ENCODE measurements around the gene PSPH. TPM values are rescaled to one million over a fixed set of nuclear protein-coding genes. Genes with fewer than 3 reads are reported as not detected.

PSPH gene
- total RNA-seq: 23.6 and 44.6 TPM in 2 replicates

DNA sequence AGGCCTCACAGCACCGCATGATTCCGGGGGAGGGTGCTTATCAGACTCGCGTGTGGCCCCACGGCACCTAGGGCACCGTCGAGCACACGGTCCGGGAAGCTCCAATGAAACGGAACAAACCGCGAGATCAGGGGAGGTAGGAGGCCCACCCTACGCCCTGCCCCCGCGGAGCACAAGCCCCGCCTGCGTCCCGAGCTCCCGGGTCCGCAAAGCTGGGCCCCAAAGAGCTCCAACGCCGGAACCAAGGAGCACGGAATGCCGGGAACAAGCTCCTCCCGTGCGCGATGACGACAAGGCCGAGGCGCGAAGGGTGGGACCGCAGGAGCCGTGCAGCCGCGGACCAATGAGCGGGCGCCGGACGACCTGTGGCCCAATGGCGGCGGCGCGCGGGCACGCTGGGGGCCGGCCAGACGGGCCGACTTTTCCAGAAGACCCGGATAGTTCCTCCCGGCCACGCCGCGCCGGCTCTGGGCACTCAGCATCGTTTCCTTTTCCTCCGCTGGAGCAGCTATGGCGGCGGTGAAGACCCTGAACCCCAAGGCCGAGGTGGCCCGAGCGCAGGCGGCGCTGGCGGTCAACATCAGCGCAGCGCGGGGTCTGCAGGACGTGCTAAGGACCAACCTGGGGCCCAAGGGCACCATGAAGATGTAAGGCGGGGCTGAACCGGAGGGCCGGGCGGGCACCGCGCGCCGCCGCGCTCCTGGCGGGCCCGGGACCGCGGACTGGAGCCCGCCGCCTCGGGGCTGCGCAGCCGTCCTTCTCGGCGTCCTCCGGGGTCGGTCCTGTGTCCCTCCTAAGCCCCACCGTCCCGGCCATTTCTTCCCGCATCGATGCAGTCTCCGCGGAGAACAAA lies at the start of gene PSPH, which contains the start of gene CCT6A:
Gene PSPH (minus strand): TSS at position 106 of the 853 bp plus-strand sequence. CDS start 30,232 bp downstream, outside the sequence.
Gene CCT6A (plus strand): TSS at position 427 of the 853 bp plus-strand sequence. CDS start 84 bp downstream, at position 511.

DNA sequence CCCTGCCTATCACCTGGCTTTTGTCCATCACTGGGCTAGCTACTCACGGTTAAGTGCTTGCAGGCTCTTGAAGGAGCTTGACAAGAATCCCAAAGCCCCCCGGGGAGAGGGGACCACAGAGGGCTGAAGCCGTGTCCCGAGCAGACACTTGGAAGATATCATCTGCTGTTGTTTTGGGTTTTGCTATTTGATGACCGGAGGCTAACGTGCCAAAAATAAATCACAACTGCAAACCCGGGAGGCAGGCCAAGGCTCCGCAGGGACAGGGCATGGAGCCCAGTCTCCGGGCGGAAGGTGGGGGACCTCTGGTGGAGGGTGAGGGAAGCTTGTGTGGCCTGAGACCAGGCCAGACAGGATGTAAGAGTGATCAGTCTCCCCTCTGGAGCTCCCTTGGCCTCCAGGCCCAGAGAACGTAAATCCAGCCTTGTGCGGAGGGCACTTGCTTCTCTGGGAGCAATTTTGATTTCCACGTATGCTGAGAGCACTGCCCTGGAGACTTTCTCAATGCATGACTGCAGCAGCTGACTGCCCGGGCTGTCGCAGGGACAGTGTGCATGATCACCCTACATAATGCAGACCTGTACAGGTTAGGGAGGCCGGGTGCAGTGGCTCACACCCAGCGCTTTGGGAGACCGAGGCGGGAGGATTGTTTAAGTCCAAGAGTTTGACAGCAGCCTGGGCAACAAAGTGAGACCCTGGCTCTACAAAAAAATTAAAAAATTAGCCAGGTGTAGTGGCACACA lies 41.7 kb upstream of the PSPH start, which contains the start of gene PHKG1:
Gene PHKG1 (minus strand): TSS at position 164 of the 743 bp plus-strand sequence. CDS start 4,011 bp downstream, outside the sequence.

DNA sequence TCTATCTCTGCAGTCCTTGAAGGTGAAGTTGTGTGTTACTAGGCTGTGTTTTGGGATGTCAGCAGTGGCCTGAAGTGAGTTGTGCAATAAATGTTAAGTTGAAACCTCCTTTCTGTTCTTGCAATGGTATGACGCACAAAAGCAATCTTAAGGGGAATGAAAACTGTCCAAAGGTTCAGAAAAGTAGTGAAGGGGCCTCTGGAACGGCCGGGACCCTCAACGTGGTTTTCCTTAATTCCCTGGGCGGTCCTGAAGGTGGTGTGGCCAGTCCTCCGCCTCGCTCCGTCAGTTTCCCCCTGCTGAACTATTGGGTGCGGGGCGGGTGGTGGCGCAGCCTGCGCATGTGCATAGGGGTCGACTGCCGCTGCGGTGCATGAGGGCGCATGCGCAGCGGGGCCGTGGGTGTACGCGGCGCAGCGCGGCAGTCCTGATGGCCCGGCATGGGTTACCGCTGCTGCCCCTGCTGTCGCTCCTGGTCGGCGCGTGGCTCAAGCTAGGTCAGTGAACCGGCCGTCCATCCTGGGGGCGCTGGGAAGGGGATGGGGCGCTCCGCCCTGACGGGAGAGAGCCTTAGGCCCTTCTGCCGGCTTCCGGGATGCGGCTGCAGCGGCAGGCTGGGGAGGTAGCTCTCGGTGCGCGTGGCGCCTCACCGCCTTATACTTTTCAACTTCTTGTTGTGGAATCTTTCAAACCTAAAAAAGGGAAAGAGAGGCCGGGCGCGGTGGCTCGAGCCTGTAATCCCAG lies 12.8 kb upstream of the PSPH start, which contains the start of gene SUMF2:
Gene SUMF2 (plus strand): TSS at position 405 of the 744 bp plus-strand sequence. CDS start 26 bp downstream, at position 431.

DNA sequence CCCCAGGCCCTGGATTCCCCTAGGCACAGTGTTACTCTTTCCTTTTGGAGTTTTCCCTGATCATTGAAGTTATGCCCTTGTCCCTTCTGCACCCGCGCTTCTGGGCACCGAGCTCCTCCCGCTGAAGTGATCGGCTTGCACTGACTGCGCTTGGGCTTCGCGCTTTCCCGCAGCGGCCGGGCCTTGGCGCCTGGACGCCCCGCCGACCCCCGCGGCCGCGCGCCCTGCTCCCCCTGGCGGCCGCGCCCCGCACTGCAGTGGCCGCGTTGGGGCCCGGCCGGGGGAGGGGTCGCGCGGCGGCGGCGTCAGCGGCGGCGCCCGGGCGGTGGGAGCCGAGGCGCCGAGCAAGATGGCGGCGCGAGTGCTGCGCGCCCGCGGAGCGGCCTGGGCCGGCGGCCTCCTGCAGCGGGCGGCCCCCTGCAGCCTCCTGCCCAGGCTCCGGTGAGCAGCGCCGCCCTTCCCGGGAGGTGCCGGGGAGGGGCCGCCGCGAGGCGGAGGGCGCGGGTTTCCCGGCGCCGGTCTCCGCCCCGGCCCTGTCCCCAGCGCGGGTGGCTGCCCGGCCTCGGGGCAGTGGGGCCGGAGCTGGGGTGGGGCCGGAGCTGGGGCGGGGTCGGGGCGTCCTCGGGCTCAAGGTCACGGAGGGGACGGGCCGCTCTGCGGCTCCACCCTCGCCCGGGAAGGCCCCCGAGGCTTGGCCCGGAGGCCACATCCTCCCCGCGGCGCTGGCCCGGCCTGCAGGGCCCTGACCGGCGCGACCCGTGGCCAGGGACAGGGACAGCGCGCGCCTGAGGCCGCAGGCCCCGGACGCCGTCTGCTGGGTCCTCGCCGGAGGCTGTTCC lies 86.8 kb downstream of the PSPH start, which contains the start of gene NIPSNAP2:
Gene NIPSNAP2 (plus strand): TSS at position 325 of the 839 bp plus-strand sequence. CDS start 25 bp downstream, at position 350.

Small RNA genes within 50 kb of the gene (small RNA-seq; reads per million reads assigned to genes)
- 0.40 reads per million, percentile 18 among the genes with 10 or more reads in this experiment for gene SNORA15
- 1.1 reads per million, percentile 61 among the genes with 10 or more reads in this experiment for gene SNORA22B

Other genes starting within 250 kb of the PSPH start
- gene SEPTIN14, start 188.7 kb downstream of the PSPH start, total RNA-seq: not detected in 2 replicates
- gene ZNF713, start 164.0 kb downstream of the PSPH start, total RNA-seq: 2.4 and 5.9 TPM in 2 replicates
- gene MRPS17, start 99.6 kb downstream of the PSPH start, total RNA-seq: 10.2 and 12.5 TPM in 2 replicates
- 31.8 and 36.9 TPM in 2 replicates for gene NIPSNAP2, start 86.9 kb downstream of the PSPH start, total RNA-seq
- 104 and 108 TPM in 2 replicates for gene CCT6A, start 321 bp upstream of the PSPH start, total RNA-seq
- 155 and 193 TPM in 2 replicates for gene SUMF2, start 12.8 kb upstream of the PSPH start, total RNA-seq
- 1.2 TPM in 1 of 2 replicates, not detected in the other for gene PHKG1, start 41.5 kb upstream of the PSPH start, total RNA-seq
- 188 and 425 TPM in 2 replicates for gene CHCHD2, start 55.0 kb upstream of the PSPH start, total RNA-seq
- not detected in 2 replicates for gene NUPR2, start 65.0 kb upstream of the PSPH start, total RNA-seq

Measured in placental epithelial cell (primary cell).